Keratinocyte (primary cell): ENCODE results near the gene RTP3.

Experiments
- EZH2 ChIP-seq: IDR thresholded peaks from one replicate; pipeline ENCODE4 v1.6.1; 2012; ENCODE audit warnings: inconsistent platforms, mild to moderate bottlenecking, low read length, moderate library complexity
- TF ChIP-seq, protein P1 (sequence below), 3 experiments: IDR thresholded peaks in 1 of 3; conservative IDR thresholded peaks in 1 of 3; optimal IDR thresholded peaks in 1 of 3; 2 replicates in 2 of 3; 3 replicates in 1 of 3; pipeline versions ENCODE3 to v1.5.1; 2011; ENCODE audit warnings: low read length in 3 of 3, mild to moderate bottlenecking in 3 of 3, moderate library complexity in 2 of 3, control low read depth in 1 of 3, inconsistent platforms in 1 of 3; ENCODE audit not compliant: insufficient read depth in 2 of 3; ENCODE audit errors: extremely low read depth in 1 of 3

DNA sequence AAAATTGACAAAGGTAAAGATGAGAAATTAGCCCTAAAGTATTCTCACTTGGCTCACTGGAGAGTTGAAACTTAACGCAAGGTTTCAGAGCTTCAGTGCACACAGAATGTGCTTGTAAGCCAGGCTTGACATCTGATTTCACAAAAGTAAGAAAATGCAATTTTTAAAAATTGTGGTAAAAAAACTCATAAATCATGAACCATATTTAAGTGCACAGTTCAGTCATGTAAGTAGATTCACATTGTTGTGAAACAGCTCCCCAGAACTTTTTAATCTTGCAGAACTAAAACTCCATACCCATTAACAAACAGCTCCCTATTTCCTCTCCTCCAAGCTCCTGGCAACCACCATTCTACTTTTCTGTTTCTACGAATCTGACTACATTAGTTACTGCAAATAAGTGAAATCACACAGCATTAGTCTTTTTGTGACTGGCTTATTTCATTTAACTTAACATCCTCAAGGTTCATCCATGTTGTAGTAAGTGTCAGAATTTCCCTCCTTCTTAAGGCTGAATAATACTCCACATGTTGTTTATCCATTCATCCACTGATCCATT lies 14.5 kb downstream of the RTP3 start:
- TF ChIP-seq, protein P1, sequence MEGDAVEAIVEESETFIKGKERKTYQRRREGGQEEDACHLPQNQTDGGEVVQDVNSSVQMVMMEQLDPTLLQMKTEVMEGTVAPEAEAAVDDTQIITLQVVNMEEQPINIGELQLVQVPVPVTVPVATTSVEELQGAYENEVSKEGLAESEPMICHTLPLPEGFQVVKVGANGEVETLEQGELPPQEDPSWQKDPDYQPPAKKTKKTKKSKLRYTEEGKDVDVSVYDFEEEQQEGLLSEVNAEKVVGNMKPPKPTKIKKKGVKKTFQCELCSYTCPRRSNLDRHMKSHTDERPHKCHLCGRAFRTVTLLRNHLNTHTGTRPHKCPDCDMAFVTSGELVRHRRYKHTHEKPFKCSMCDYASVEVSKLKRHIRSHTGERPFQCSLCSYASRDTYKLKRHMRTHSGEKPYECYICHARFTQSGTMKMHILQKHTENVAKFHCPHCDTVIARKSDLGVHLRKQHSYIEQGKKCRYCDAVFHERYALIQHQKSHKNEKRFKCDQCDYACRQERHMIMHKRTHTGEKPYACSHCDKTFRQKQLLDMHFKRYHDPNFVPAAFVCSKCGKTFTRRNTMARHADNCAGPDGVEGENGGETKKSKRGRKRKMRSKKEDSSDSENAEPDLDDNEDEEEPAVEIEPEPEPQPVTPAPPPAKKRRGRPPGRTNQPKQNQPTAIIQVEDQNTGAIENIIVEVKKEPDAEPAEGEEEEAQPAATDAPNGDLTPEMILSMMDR (optimal IDR thresholded peaks at IDR 0.05 in 1 of 3, IDR thresholded peaks at IDR 0.05 in 1 of 3, conservative IDR thresholded peaks at IDR 0.05 in 1 of 3; ENCODE audit: extremely low read depth in 1 of 3, insufficient read depth in 2 of 3, low read length in 3 of 3), result no peak
- TF ChIP-seq EZH2, result no peak
